Kidney epithelial cell (primary cell): ENCODE measurements around the gene PHRF1. TPM values are rescaled to one million over a fixed set of nuclear protein-coding genes. Genes with fewer than 3 reads are reported as not detected.

Experiments used
- DNase-seq: peaks from one replicate; pipeline ENCODE4 v3.0.0-alpha.2; 2010; ENCODE audit warnings: low read depth
- H3K27me3 ChIP-seq: 2 replicates; pipeline ENCODE4 v1.6.0; 2011; ENCODE audit warnings: low read length; ENCODE audit not compliant: control insufficient read depth, insufficient read depth
- H3K36me3 ChIP-seq: 2 replicates; pipeline ENCODE4 v1.5.1; 2011; ENCODE audit warnings: low read length; ENCODE audit not compliant: control insufficient read depth, insufficient read depth
- H3K4me3 ChIP-seq: 2 replicates; pipeline ENCODE4 v1.5.1; 2011; ENCODE audit warnings: low read depth, mild to moderate bottlenecking, control low read depth, low read length
- total RNA-seq: library from RNA; depleted of rRNA; stranded (reverse); fragments of >200 nt; gene quantifications from 2 replicates; pipeline ENCODE4 v1.2.3, GENCODE V29; 2015
- TF ChIP-seq, protein P1 (sequence below): IDR thresholded peaks from 2 replicates; pipeline ENCODE4 v1.5.1; 2011; ENCODE audit warnings: mild to moderate bottlenecking, moderate library complexity, low read length, control low read depth, inconsistent platforms; ENCODE audit not compliant: insufficient read depth, poor library complexity, severe bottlenecking

The PHRF1 gene
- total RNA-seq, 1 donor from 2014 or later = 33.0 TPM

DNA sequence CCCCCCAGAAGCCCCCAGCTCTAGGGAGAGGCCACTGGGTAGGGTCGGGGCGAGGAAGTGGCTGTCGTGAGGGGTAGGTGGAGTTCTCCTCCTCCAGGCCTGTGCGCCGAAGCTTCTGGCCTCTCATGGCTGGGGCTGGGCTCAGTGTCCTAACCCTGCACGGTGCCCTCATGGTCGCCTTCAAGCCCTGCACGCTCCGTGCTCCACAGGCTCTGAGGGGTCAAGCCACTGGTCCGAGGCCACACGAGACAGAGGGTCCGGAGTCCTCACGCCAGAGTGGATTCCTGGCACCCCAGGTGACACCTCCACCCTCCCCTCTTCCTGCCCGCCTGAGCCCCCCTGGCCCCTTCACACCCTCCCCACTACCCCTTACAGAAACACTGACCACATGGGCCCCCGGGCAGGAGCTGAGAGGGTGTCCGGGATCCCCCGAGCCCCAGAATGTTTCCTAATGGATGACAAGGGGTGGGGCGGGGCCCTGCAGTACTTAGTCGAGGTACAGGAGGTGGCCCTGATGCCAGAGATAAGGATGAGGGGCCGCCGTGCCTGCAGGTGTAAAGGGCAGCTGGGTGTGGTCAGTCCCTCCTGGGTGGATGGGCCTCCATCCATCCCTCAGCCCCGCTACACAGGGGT is 49.5 kb downstream of the PHRF1 start:
- TF ChIP-seq, protein P1, sequence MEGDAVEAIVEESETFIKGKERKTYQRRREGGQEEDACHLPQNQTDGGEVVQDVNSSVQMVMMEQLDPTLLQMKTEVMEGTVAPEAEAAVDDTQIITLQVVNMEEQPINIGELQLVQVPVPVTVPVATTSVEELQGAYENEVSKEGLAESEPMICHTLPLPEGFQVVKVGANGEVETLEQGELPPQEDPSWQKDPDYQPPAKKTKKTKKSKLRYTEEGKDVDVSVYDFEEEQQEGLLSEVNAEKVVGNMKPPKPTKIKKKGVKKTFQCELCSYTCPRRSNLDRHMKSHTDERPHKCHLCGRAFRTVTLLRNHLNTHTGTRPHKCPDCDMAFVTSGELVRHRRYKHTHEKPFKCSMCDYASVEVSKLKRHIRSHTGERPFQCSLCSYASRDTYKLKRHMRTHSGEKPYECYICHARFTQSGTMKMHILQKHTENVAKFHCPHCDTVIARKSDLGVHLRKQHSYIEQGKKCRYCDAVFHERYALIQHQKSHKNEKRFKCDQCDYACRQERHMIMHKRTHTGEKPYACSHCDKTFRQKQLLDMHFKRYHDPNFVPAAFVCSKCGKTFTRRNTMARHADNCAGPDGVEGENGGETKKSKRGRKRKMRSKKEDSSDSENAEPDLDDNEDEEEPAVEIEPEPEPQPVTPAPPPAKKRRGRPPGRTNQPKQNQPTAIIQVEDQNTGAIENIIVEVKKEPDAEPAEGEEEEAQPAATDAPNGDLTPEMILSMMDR = no peak
- Histone ChIP-seq H3K4me3 (no peak overlapping the region), H3K27me3 (peaks cover 52% of the 10 kb centered on the region), H3K36me3 (no peaks in the 10 kb centered on the region)
- DNase-seq = no peak

DNA sequence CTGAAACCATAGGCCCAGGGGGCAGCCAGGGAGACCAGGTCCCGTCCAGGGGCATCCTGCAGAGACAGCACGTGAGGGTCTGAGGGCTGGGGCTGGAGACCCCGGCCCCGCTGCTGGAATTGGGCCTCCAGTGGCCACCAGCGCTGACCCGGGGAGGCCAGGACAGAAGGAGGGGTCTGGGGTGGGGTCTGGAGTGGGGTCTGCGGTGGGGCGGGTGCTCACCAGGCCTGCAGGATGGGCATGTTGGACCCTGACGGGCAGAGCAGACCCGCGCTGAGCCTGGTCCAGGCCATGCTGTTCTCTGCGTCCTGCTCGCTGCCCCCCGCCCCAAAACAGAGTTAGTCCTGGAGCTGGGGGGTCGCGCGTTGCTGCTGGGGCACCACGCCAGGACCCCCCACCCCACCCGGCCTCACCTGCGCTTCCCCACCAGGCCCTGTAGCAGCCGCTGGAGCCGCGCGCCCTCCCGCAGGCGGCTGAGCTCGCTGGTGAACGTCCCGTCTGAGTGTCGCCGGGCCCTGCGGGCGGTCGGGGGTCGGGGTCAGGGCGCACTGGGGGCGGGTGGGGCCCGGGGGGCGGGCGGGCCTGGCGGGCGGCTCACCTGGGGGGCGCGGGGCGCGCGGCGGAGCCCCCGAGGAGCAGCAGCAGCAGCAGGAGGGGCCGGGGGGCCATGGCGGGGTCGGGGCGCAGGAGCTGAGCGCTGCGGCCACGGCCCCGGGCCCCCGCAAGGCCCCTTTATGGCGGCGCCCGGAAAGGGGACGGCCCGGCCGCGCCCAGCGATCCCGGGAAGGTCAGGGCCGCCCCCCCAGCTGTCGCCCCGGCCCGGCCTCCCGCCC is 50.4 kb downstream of the PHRF1 start, which contains the start of gene SCT:
Gene SCT (minus strand): TSS at position 707 of the 833 bp plus-strand sequence. CDS start 38 bp downstream, at position 669.
- DNase-seq = no peak
- H3K27me3 ChIP-seq = peaks cover 45% of the 10 kb centered on the region
- TF ChIP-seq, protein P1 = no peak
- H3K4me3 ChIP-seq = no peak within 1 kb of the TSS
- no peaks in the 10 kb centered on the region for H3K36me3 ChIP-seq

DNA sequence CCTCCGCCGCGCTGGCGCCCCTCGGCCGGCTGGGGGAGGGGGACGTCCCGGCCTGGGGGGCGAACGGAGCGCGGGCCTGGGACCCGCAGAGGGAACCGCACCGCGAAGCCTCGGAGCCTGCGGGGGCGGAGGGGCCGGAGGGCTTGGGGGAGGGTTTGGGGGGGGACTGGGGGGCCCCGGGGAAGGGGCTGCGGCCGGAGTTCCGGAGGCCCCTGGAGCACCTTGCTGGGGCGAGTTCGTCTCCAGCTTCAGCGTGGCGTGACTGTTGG is 51.0 kb downstream of the PHRF1 start:
- Histone ChIP-seq H3K36me3 (no peaks in the 10 kb centered on the region), H3K4me3 (no peak overlapping the region), H3K27me3 (peaks cover 45% of the 10 kb centered on the region)
- TF ChIP-seq, protein P1 = no peak
- DNase-seq = no peak

DNA sequence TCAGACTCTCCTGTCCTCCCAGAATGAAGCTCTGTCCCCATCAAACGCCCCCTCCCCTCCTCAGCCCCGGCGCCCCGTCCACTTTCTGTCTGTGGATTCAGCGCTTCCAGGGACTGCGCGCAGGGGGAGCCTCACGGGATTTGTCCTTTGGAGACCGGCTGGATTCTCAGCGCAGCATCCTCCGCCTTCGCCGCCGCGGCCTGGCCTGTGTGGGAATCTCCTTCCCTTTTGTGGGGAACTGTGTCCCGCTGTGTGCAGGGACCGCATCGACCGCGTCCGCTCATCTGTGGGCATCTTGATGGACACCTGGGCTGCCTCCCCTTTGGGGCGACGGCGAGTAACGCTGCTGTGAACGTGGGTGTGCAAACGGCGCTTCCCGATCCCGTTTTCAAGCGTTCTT is 51.8 kb downstream of the PHRF1 start:
- TF ChIP-seq, protein P1 = no peak
- Histone ChIP-seq H3K27me3 (peaks cover 45% of the 10 kb centered on the region), H3K36me3 (no peaks in the 10 kb centered on the region), H3K4me3 (no peak overlapping the region)
- no peak for DNase-seq

DNA sequence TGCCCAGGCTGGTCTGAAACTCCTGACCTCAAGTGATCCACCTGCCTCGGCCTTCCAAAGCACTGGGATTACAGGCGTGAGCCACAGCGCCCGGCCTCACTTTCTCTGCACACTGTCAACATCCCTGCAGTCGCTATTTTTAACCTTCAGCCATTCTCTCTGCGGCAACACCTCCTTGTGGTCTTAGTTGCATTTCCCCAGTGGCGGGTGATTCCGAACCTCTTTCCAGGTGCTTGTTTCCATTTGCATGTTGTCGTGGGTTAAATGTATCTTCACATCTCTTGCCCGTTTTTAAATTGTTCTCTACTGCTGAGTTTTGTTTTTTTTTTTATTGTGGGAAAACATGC is 52.9 kb downstream of the PHRF1 start:
- Histone ChIP-seq H3K4me3 (no peak overlapping the region), H3K36me3 (no peaks in the 10 kb centered on the region), H3K27me3 (peaks cover 37% of the 10 kb centered on the region)
- DNase-seq = no peak
- TF ChIP-seq, protein P1 = no peak

DNA sequence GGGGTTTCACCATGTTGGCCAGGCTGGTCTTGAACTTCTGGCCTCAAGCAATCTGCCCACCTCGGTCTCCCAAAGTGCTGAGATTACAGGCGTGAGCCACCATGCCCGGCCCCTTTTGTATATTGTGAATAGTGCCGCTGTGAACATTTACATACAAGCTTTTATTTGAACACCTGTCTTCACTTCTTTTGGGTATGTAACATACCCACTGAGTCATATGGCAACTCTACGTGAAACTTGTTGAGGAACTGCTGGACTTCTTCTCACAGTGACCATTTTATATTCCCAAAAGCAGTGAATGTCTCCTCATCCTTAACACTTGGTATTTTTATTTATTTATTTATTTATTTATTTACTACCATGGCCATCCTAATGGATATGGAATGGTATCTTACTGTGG is 54.6 kb downstream of the PHRF1 start:
- TF ChIP-seq, protein P1 = no peak
- no peak for DNase-seq
- H3K27me3 ChIP-seq = peaks cover 21% of the 10 kb centered on the region

More for the DNA sequence above, 54.6 kb downstream of the PHRF1 start:
- Histone ChIP-seq H3K36me3 (no peaks in the 10 kb centered on the region), H3K4me3 (no peak overlapping the region)
